ENCODE measurements around the gene JMJD4.

The JMJD4 gene

DNA sequence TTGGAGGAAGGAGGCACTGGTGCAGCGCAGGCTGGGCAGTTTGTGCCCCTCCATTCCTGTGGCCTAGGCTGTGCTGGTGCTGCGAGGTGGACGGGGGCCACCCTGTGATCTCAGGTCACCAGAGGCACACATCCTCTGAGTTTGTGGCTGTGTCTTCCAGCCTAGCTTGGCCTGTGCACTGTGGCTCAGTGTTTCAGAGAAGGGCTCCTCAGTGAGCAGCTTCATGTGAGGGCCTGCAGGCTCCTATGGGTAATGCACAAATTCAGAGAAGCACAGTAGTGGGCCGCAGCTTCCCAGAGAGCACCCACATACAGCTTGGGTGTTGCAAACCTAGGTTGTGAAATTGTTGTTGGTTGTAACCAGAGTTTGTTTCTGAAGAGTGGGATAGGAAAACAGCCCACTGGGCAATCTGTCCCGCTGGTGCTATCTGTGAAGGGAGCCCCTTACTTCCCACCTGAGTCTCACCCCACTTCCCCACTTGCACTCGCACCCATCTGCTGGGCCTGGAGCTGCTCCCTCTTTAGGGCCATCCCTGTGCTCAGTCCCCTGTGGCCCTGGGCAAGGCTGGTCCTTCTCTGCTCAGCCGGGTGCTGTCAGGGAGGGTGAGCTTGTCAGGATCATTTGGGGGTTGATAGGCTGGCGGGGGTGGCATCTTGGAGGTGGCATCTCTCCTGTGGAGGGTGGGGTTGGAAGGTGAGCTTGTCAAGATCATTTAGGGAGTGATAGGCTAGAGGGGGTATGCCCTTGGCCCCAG is 30.3 kb upstream of the JMJD4 start:
- TF ChIP-seq, protein P1, sequence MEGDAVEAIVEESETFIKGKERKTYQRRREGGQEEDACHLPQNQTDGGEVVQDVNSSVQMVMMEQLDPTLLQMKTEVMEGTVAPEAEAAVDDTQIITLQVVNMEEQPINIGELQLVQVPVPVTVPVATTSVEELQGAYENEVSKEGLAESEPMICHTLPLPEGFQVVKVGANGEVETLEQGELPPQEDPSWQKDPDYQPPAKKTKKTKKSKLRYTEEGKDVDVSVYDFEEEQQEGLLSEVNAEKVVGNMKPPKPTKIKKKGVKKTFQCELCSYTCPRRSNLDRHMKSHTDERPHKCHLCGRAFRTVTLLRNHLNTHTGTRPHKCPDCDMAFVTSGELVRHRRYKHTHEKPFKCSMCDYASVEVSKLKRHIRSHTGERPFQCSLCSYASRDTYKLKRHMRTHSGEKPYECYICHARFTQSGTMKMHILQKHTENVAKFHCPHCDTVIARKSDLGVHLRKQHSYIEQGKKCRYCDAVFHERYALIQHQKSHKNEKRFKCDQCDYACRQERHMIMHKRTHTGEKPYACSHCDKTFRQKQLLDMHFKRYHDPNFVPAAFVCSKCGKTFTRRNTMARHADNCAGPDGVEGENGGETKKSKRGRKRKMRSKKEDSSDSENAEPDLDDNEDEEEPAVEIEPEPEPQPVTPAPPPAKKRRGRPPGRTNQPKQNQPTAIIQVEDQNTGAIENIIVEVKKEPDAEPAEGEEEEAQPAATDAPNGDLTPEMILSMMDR (IDR thresholded peaks at IDR 0.05; ENCODE audit: control insufficient read depth, extremely low read depth, insufficient read depth) = no peak
- no peak for DNase-seq (ENCODE audit: low read depth)
- H3K4me3 ChIP-seq (ENCODE audit: low read depth, low read length) = no peak overlapping the region

DNA sequence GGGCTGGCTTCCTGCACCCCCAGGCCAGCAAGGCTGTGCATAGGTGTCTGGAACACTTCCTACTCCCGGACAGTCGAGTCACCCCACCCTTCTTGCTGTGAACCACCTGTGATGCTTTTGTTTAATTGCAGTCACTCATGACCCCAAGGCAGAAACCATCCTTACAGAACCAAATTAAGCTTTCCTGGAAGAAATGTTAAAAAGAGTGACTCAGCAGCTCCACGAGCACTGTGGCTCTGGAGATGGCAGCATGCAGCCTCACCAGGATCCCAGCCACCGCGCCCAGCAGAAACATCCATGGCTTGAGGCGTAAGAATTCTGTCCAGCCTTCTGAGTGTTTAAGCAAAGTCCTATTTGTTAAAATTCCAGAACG is 28.9 kb upstream of the JMJD4 start:
- no peak overlapping the region for H3K4me3 ChIP-seq (ENCODE audit: low read depth, low read length)
- TF ChIP-seq, protein P1 (IDR thresholded peaks at IDR 0.05; ENCODE audit: control insufficient read depth, extremely low read depth, insufficient read depth) = no peak
- DNase-seq (ENCODE audit: low read depth) = no peak

DNA sequence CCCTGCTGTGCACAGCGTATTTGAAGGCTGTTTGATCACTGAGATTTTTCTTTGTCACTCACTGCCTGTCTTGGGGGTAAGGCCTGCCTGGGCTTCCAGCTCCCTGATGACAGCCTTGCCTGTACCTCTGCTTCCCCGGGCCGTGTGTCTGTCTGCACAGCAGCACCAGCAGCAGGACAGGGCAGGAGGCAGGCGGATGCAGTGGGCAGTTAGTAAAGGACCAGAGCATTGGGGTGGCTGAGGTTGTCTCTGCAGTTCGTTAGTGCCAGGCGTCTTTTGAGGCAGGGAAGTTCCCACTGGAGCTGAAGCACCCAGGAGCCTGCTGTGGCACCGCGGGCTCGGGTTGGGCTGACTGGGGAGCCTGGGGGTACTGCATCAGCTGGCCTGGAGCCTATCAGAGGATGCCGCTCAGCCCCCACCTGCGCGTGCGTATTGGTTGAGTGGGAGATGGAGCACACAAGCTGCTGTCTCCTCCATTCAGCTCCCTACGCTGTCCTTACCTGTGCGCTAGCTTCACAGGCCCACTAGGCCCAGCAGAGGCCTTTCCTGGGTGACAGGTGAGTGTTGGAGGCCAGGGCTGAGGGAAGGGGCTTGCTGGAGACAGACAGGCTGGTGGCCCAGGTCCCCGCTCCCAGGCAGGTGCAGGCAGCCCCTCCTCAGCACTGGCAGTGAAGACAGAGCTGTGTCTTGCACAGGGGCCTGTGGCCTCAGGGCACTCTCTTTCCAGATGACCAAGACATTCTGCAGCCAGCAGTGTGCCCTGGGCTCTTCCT is 28.3 kb upstream of the JMJD4 start:
- DNase-seq (ENCODE audit: low read depth) = no peak
- TF ChIP-seq, protein P1 (IDR thresholded peaks at IDR 0.05; ENCODE audit: control insufficient read depth, extremely low read depth, insufficient read depth) = no peak
- no peak overlapping the region for H3K4me3 ChIP-seq (ENCODE audit: low read depth, low read length)

DNA sequence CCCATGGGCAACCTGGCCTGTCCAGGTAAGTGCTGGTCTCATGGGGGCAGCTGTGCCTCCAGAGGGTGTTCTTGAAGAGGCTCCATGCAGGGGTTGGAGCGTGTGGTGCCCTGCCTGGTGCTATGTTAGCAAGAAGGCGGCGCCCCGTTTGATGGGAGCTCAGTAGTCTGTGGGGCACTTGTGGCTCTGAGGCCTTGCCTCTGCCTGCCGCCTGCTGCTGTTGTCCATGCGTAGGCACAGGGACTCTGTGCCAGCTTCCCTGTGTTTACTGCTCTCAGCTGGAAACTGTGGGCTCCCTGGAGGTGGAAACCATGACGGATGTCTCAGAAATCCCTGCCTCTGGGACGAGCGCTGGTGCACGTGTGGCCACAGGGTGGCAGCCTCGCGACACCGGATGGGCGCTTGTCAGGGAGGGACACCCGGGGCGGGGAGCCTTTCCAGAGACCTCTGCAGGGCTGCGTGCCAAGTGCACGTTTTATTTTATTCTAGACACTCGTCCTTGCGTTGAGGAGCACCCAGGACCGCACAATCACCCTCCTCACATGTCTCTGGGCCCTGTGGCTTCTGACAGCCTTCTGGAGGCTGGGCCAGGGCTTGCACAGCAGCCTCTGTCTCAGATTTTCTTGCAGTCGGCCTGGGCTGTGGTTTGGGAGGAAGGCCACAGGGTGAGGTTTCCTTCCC is 27.3 kb upstream of the JMJD4 start:
- H3K4me3 ChIP-seq (ENCODE audit: low read depth, low read length) = no peak overlapping the region
- TF ChIP-seq, protein P1 (IDR thresholded peaks at IDR 0.05; ENCODE audit: control insufficient read depth, extremely low read depth, insufficient read depth) = peak; percentile 99
- DNase-seq (ENCODE audit: low read depth) = peak; percentile 56

DNA sequence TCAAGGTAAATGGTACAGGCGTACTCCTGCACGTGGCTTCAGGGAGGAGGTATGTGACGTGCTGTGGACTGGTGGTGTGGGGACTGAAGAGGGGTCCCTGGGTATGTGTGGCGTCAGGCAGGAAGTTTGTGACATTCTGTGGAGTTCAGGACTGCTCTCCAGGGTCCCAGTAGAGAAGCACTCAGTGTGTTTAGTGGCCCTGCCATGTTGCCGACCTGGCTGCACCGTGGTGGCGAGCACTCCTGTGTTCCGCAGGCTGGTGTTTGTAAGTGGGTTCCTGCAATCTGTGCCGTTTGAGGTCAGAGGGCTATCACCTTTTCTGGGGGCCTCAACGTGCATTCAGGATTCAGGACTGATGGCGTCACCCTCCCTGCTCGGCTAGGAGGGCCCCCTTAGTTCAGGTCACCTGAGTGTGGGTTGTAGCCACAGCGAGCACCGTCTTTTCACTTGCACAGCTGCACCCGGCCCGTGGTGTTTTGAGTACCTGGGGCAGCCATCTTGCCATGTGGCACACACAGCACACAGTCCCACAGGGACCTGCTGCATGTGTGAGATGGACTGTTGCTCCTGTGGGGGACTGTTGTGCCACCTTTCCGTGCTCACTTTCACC is 26.6 kb upstream of the JMJD4 start:
- TF ChIP-seq, protein P1 (IDR thresholded peaks at IDR 0.05; ENCODE audit: control insufficient read depth, extremely low read depth, insufficient read depth) = no peak
- no peak for DNase-seq (ENCODE audit: low read depth)
- H3K4me3 ChIP-seq (ENCODE audit: low read depth, low read length) = no peak overlapping the region

DNA sequence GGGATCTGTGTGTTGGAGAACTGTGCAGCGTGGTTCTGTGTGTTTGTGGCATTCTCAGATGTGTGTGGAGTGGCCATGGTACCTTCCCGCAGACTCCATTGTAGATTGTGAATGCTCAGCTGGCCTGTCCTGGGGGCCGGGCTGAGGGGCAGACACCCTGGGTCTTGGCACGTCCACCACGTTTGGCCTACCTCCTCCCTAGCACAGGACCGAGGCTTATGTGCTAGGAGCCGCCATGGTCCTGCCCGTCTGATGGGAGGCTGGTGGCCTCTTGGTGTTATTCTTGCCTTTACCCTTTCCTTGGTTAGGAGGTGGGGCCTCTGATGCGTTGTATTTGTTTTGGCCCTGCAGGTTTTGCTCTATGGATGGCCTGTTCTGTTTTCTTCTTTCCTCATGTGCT is 25.3 kb upstream of the JMJD4 start:
- no peak overlapping the region for H3K4me3 ChIP-seq (ENCODE audit: low read depth, low read length)
- DNase-seq (ENCODE audit: low read depth) = no peak
- TF ChIP-seq, protein P1 (IDR thresholded peaks at IDR 0.05; ENCODE audit: control insufficient read depth, extremely low read depth, insufficient read depth) = no peak

Data from LNCaP clone FGC (cell line).